Kidney (tissue), 14 donors: ENCODE data around the gene GNAS. TPM values are rescaled to one million over a fixed set of nuclear protein-coding genes. Genes with fewer than 3 reads are reported as not detected.
A peak's percentile ranks its signal among the peaks of the same experiment; 100 is the strongest.

Source experiments
- DNase-seq, 5 donors: peaks; one replicate each; pipeline ENCODE4 v3.0.0-alpha.2; 2013 to 2020
- FAIRE-seq: peaks from 2 replicates; lab custom pipeline; 2012; peaks lifted over from hg19 to GRCh38; lab: Jason Lieb, UNC
- H3K27ac ChIP-seq, 2 donors: one replicate each; pipeline ENCODE4 v1.7.0; 2013; ENCODE audit warnings: low read depth in 2 of 2, low read length in 2 of 2, inconsistent platforms in 1 of 2
- H3K27me3 ChIP-seq: one replicate; pipeline ENCODE4 v1.7.1; 2013; ENCODE audit warnings: low read length, inconsistent platforms; ENCODE audit not compliant: control insufficient read depth, insufficient read depth
- H3K36me3 ChIP-seq, 3 donors: one replicate each; pipeline versions ENCODE4 v1.7.0 to v1.7.1; 2013; ENCODE audit warnings: low read length in 3 of 3, control low read depth in 1 of 3, inconsistent platforms in 1 of 3; ENCODE audit not compliant: insufficient read depth in 3 of 3, control insufficient read depth in 2 of 3
- H3K4me1 ChIP-seq, 3 donors: one replicate each; pipeline versions ENCODE4 v1.7.0 to v1.7.1; 2013; ENCODE audit warnings: low read length in 3 of 3, inconsistent platforms in 1 of 3, low read depth in 1 of 3; ENCODE audit not compliant: control insufficient read depth in 2 of 3, insufficient read depth in 2 of 3
- H3K4me3 ChIP-seq, 3 donors: one replicate each; pipeline versions ENCODE4 v1.7.0 to v1.8.1; 2013; ENCODE audit warnings: low read length in 3 of 3, control low read depth in 1 of 3, inconsistent platforms in 1 of 3
- H3K9ac ChIP-seq, 3 donors: one replicate each; pipeline versions ENCODE4 v1.7.0 to v1.7.1; 2013; ENCODE audit warnings: low read length in 3 of 3, control low read depth in 1 of 3, inconsistent platforms in 1 of 3
- H3K9me3 ChIP-seq, 3 donors: one replicate each; pipeline versions ENCODE4 v1.7.0 to v1.7.1; 2013; ENCODE audit warnings: low read length in 3 of 3, control low read depth in 1 of 3, inconsistent platforms in 1 of 3; ENCODE audit not compliant: control insufficient read depth in 2 of 3, insufficient read depth in 1 of 3
- CTCF ChIP-seq: IDR thresholded peaks from 3 replicates; pipeline ENCODE4 v1.5.1; 2012; ENCODE audit warnings: mild to moderate bottlenecking, moderate library complexity, borderline replicate concordance; ENCODE audit not compliant: insufficient read depth; ENCODE audit errors: extremely low read depth
- intact Hi-C: fragments of 100-400 bp; cut with DNase I; formaldehyde crosslinking; loops from one replicate; pipeline ENCODE4 v1.11.1; 2022
- polyA plus RNA-seq: library from polyadenylated mRNA; stranded (reverse); fragments of 350-450 nt; fragmentation: Illumina TruSeq; extraction: RNeasy Lipid Tissue Mini Kit (QIAGEN cat#74804); gene quantifications from one replicate; pipeline ENCODE4 v1.2.3, GENCODE V29; 2014; ENCODE audit warnings: low read depth, low replicate concordance; ENCODE audit not compliant: insufficient read depth
- total RNA-seq: library from RNA; stranded (reverse); fragmentation: NEBNext Ultra II Directional; extraction: Animal tissue kit (Norgen Biotek cat#: 25700); gene quantifications from one replicate; pipeline ENCODE4 v1.2.1, GENCODE V29; 2021
- donor health status: control.
- donor health status: control.
- donor health status: control.
- donor health status: control.
- donor health status: control.
- donor health status: DM: yes; HTN: yes; CAD: no.
- donor health status: Normal renal cell carcinoma (clear cell type).

Gene GNAS
- total and polyA plus RNA-seq, 2 donors from 2014 or later = 792 to 867 TPM

DNA sequence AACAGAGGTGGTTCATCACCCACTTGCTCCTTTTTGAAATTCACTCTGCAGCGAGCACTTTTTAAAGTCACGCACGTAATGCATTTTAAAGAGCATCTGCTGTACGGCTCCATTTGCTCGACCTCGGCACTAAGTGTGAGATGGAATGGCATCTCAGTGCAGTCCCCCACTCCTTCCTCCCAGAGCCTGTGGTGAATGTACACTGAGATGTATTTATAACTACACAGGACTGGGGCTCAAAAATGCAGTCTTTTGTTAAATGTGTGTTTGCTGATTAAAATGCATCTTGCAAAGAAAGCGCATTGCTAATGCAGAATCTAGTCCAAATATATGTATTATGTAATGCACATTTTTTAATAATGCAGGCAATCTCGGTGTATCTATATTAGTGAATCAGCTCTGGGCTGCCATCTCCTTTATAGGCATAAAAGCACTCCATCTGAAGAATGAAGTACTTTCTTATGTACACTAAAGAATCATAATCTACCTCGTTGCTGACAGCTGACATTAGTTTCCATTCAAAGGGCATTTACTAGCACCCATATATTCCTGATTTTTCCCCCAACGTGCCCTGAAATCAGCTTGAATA is 15.8 kb upstream of the GNAS start:
- Histone ChIP-seq H3K36me3 (no peaks in the 10 kb centered on the region), H3K27me3 (no peaks in the 10 kb centered on the region), H3K9me3 (no peaks in the 10 kb centered on the region), H3K9ac (no peak overlapping the region), H3K27ac (no peak overlapping the region), H3K4me1 (peaks cover 0 to 3% (median 0%) of the 10 kb centered on the region in 3 donors), H3K4me3 (no peak overlapping the region)
- FAIRE-seq (no peak), DNase-seq (no peak)
- no peak for TF ChIP-seq CTCF
- intact Hi-C loops = no loop called here

DNA sequence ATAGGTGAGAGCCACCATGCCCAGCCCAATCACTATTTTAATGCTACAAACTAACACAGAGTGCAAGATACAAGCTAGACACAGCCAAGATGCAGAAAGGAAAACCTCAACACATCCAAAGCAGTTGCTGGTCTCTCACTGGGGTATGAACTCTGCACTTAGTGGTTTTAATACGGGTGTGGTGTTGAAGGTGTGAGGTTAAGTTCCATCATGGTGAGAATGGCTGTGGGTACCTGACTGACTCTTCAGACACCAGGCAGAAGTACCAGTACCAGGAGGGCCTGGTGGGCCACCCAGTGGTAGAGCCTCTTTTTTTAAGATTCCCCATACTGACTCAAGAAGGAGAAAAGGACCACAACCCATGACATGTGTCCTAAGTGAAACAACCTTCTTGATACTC is 14.8 kb upstream of the GNAS start:
- DNase-seq (no peak), FAIRE-seq (no peak)
- intact Hi-C loops = no loop called here
- Histone ChIP-seq H3K27me3 (peaks cover 3% of the 10 kb centered on the region), H3K4me1 (peaks cover 0 to 3% (median 0%) of the 10 kb centered on the region in 3 donors), H3K36me3 (no peaks in the 10 kb centered on the region), H3K9me3 (no peaks in the 10 kb centered on the region), H3K9ac (no peak overlapping the region), H3K27ac (no peak overlapping the region), H3K4me3 (no peak overlapping the region)
- TF ChIP-seq CTCF = no peak

DNA sequence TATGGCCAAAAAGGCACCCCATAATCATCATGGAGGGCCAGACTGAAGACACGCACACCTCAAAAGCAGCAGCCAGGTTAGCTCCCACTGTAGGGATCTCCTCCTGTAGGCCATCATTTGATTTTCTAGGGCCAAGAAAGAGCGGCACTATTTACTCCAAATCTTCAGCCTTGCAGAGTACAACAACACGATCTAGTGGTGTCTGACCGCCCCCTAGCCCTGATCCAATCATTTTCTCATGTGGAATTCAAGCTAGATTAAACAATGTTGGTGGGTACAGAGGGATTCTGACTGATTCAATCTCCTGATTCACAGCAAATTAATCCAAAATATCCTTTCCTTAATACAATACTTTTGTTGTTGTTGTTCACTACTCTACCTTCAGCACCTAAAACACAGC is 14.3 kb upstream of the GNAS start:
- DNase-seq (no peak), FAIRE-seq (no peak)
- peaks cover 0 to 3% (median 0%) of the 10 kb centered on the region in 3 donors for H3K4me1 ChIP-seq
- intact Hi-C loops = no loop called here
- no peak overlapping the region for H3K4me3 ChIP-seq
- H3K27me3 ChIP-seq = peaks cover 3% of the 10 kb centered on the region
- no peak for TF ChIP-seq CTCF
- no peak overlapping the region for H3K9ac ChIP-seq
- no peaks in the 10 kb centered on the region for H3K9me3 ChIP-seq
- no peak overlapping the region for H3K27ac ChIP-seq
- no peaks in the 10 kb centered on the region for H3K36me3 ChIP-seq

GRCh38 chr20:58839474-58839874 is 13.0 kb upstream of the GNAS start:
- Histone ChIP-seq H3K4me3 (peak overlapping the region in 1 of 3 donors; percentile 17), H3K36me3 (no peaks in the 10 kb centered on the region), H3K9ac (no peak overlapping the region), H3K9me3 (no peaks in the 10 kb centered on the region), H3K27me3 (peaks cover 3% of the 10 kb centered on the region), H3K4me1 (peaks cover 0 to 3% (median 0%) of the 10 kb centered on the region in 3 donors), H3K27ac (no peak overlapping the region)
- FAIRE-seq (no peak), DNase-seq (peak; percentile 61 to 80 (median 67))
- peak; percentile 31 for TF ChIP-seq CTCF
- intact Hi-C loops = no loop called here
